A549 treated with ZK216348 at 1 μM for 4 hours (cell line): Measurements from ENCODE around the gene HDGFL2. TPM values are rescaled to one million over a fixed set of nuclear protein-coding genes. Genes with fewer than 3 reads are reported as not detected.

Source experiments
- total RNA-seq: library from RNA; stranded (reverse); fragments of 200-300 nt; extraction: Qiagen RNA extraction; gene quantifications from 5 replicates; pipeline ENCODE4 v1.2.3, GENCODE V29; 2022; ENCODE audit warnings: low read depth

HDGFL2 gene
- total RNA-seq = 19.3 to 33.2 TPM (median 30.4 TPM) in 5 replicates

DNA sequence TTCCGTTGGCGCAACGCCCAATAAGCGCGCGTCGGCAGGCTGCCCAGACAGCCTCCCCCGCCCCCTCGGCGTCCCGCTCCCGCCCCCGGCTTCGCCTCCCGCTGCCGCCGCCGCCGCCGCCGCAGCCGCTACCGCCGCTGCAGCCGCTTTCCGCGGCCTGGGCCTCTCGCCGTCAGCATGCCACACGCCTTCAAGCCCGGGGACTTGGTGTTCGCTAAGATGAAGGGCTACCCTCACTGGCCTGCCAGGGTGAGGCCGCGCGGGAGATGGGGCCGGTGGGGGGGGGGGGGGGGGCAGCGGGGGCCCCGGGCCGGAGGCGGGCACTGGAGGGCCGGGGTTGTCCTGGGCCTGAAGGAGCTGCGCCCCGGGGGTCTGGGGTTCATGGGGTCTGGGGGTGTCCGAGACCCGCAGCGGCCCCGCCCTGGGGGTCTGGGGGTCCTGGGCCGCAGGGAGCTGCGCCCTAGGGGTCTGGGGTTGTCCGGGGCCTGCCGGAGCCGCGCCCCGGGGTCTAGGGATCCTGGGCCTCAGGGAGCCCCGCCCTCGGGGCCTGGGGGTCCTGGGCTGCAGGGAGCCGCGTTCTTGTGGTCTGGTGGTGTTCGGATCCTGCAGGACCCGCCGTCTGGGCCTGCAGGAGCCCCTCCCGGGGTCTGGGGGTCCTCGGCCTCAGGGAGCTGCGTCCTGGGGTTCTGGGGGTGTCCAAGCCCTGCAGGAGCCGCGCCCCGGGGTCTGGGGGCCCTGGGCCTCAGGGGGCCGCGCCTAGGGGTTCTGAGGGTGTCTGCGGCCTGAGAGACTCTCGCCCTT lies at the start of gene HDGFL2:
HDGFL2 (plus strand) TSS at position 124 of the 801 bp plus-strand sequence; CDS start at position 178, 54 bp downstream.

DNA sequence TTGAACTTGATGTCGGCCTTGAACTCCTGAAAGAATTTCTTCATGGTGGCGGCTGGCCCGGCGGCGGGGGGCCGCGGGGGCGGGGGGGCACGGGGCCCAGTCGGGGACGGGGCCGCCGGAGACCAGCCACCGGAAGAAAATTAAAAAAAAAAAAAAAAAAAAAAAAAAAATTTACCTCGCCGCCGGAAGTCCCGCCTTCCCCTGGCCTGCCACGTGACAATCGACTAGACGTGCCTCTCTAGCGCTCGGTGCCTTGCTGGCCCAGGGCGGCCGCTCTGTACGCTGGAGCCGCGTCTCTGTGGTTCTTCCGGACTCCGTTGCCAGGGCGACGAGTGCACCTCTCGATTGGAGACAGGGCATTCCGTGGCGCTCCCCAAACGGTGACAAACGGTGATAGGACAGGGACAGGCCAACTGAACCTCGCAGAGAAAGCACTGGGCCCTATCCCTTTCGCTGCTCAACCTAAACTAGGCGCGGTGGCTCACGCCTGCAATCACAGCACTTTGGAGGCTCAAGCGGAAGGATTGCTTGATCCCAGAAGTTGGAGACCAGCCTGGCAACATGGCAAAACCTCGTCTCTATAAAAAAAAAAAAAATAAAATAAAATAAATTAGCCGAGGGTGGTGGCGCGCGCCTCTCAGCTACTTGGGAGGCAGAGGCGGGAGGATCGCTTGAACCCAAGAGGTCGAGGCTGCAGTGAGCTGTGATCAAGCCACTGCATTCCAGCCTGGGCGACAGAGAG lies 14.3 kb upstream of the HDGFL2 start, which contains the start of gene UBXN6:
UBXN6 (minus strand) TSS at position 141 of the 742 bp plus-strand sequence; CDS start at position 44, 97 bp downstream.

DNA sequence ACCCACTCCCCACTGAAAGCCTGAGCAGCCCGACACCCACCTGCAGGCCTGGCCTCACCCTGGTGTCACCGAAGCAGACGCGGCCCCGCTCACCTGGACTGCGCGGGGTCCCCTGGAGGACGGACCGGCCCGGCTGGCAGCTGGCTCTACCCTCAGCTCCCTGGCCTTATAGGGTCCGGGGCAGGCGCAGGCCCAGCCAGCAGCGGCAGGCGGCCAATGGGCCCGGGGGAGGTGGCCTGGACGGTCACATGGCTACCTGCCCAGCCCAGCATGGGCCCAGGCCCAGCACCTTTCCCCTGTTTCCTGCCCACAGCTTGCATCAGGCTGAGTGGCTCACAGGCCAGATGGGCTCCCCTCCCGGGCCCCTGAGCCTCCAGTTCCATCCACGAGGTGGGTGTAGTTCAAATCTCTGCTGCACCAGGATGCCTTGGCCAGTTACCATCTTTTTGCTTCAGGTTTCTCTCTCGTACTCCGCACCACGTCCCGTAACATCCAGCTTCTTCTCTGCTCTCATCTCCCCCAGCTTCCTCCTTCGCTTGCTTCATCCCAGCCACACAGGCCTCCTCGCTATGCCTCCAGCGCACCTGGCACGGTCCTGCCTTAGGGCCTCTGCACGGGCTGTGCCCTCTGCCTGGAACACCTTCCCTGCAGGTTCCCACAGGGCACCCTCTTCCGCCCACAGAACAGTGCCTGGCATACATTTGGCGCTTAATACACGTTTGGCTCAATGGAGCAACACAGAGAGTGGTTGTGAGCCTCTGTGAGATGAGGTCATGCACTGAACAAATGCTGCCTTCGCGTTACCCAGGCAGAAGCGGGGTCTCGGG lies 46.5 kb downstream of the HDGFL2 start, which contains the start of gene PLIN4:
PLIN4 (minus strand) TSS at position 142 of the 827 bp plus-strand sequence. CDS start 214 bp downstream, outside the sequence.

DNA sequence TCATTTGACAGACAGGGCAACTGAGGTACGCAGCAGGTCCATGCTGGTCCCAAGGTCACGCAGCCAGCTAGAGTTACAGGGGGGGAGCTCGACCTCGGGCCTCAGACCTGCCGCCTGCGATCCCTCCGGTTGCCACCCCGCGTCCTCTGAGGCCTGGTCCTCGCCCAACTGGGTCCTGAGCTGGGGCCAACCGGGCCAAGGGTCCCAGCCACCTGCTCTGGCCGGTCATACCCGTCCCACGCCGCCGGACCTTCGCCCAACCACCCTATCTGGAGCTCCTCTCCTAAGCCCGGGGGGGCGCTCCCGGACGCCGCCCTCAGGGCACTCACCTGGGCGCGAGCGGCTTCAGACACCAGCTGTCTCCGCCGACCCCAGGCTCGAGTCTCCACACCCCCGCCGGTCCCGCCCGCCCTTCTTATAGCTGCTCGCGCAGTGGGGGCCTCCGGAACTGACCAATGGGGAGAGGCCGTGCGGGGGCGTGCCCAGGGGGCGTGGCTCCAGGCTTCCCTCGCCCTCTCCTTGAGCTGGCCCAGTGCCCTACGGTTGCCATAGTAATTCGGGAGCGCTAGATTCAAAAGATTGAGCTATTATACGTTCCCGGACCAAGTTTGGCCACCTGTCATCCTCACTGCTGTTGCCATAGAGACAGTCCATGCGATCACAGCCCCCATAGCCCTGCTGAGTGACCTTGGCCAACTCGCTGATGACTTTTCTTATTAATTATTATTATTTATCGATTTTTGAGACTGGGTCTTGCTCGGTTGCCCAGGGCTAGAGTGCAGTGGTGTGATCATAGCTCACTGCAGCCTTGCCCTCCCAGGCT lies 63.0 kb downstream of the HDGFL2 start, which contains the start of gene PLIN5:
PLIN5 (minus strand) TSS at position 389 of the 823 bp plus-strand sequence. CDS start 1,150 bp downstream, outside the sequence.

DNA sequence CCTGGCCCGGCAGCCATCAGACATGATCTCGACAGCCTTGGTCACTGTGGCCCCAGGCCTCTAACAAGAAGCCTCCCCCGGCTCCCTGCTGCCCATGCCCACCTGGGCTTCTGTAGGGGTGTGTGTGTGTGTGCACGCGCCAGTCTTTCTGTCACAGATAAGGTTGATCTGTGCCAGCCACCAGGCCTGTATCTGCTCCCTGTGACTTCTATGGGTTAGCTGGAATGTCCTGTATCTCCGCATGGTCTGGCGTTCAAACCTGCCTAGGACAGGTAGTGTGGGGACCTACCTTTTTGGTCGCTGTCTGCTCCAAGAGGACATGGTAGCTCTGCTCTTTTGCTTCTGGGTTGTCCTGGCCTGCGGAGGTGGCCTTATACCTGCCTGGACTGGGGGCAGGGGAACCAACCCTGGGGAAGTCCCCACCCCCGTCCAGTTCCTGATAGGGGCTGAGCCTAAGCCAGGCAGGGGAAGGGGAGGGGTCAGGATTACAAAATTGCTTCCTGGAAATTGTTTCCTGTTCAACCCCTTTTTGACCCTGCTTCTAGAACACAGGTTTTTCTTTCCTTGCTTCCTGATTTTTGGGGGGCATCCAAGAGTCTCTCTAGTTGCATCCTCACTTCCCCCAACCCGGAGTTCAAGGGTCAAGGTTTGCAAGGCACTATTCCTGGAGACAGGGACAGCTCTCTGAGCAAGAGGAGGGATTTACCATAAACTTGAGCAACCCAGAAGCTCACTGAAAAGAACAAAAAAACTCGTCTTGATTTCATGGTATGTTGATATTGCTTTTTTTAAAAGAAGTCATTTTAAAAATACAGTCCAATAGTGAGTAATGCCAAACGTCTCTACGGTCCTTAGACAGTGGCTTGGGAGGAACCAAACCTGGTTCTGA lies 67.8 kb downstream of the HDGFL2 start, which contains the start of gene LRG1:
LRG1 (minus strand) TSS at position 344 of the 889 bp plus-strand sequence; CDS start at position 321, 23 bp downstream.

Other genes with a start within 250 kb of the HDGFL2 start
- 1.5 to 4.8 TPM (median 3.0 TPM) in 5 replicates for gene EBI3, start 242.8 kb upstream of the HDGFL2 start, total RNA-seq
- gene YJU2, start 225.2 kb upstream of the HDGFL2 start, total RNA-seq = 17.1 to 23.9 TPM (median 21.5 TPM) in 5 replicates
- not detected in 5 replicates for gene SHD, start 193.0 kb upstream of the HDGFL2 start, total RNA-seq
- gene TMIGD2, start 169.9 kb upstream of the HDGFL2 start, total RNA-seq = not detected in 5 replicates
- 6.0 to 10.8 TPM (median 8.6 TPM) in 5 replicates for gene FSD1, start 167.7 kb upstream of the HDGFL2 start, total RNA-seq
- gene STAP2, start 133.5 kb upstream of the HDGFL2 start, total RNA-seq = 0.12 to 0.47 TPM in 2 of 5 replicates, not detected in the others
- 7.0 to 13.3 TPM (median 10.1 TPM) in 5 replicates for gene MPND, start 128.7 kb upstream of the HDGFL2 start, total RNA-seq
- gene SH3GL1, start 71.8 kb upstream of the HDGFL2 start, total RNA-seq = 36.6 to 63.4 TPM (median 61.9 TPM) in 5 replicates
- gene CHAF1A, start 69.7 kb upstream of the HDGFL2 start, total RNA-seq = 19.7 to 27.3 TPM (median 24.6 TPM) in 5 replicates
- gene UBXN6, start 14.5 kb upstream of the HDGFL2 start, total RNA-seq = 30.7 to 66.9 TPM (median 55.5 TPM) in 5 replicates
- 0.19 to 0.28 TPM (median 0.23 TPM) in 5 replicates for gene PLIN4, start 46.2 kb downstream of the HDGFL2 start, total RNA-seq
- 0.16 to 0.32 TPM in 2 of 5 replicates, not detected in the others for gene PLIN5, start 62.9 kb downstream of the HDGFL2 start, total RNA-seq
- 0.08 to 0.21 TPM (median 0.09 TPM) in 3 of 5 replicates, not detected in the others for gene LRG1, start 67.7 kb downstream of the HDGFL2 start, total RNA-seq
- gene SEMA6B, start 87.4 kb downstream of the HDGFL2 start, total RNA-seq = 4.3 to 6.9 TPM (median 6.2 TPM) in 5 replicates
- gene TNFAIP8L1, start 167.2 kb downstream of the HDGFL2 start, total RNA-seq = 2.6 to 5.5 TPM (median 4.7 TPM) in 5 replicates
- 89.3 to 150 TPM (median 132 TPM) in 5 replicates for gene MYDGF, start 198.0 kb downstream of the HDGFL2 start, total RNA-seq